NCI-H345 (cell line): ENCODE measurements around the gene SERPINA4.

Experiments used
- DNase-seq: peaks from one replicate; lab custom pipeline; 2025; lab: John Stamatoyannopoulos, UW

Gene SERPINA4

DNA sequence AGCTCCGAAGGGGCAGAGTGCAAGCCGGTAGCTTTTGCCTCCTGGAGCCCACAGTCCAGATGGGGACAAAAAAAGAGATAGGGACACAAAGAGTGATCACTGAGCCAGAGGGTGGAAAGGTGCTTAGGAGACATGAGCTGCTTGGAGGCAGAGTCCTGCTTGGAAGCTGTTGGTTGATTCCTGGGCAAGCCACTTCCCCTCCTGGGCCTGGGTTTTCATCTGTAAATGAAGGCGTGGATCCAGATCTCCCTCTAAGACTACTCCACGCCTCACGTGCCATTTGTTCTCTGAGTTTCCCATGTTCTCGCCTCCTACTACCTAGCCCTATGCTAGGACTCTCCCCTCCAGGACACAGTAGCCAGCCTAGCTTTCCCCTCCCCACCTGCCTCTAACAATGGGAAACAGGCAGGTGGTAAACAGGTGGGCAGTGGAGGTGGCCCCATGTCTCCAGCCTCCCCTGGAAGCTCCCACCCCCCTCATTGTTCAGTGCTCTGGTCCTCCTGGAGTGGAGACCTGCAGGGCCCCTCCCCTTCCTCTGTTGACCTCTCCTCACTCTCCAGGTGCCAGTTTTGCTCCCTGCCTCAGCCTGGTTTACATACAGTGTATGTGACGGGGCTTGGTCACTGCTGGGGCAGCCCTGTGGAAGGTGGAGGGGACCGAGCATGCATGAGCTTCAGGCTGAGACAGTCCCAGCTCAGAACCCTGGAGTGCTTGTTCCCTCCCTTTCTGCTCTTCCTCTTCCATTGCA is 54.8 kb downstream of the SERPINA4 start:
- DNase-seq = no peak

GRCh38 chr14:94617366-94617941 is 56.2 kb downstream of the SERPINA4 start:
- DNase-seq = no peak

DNA sequence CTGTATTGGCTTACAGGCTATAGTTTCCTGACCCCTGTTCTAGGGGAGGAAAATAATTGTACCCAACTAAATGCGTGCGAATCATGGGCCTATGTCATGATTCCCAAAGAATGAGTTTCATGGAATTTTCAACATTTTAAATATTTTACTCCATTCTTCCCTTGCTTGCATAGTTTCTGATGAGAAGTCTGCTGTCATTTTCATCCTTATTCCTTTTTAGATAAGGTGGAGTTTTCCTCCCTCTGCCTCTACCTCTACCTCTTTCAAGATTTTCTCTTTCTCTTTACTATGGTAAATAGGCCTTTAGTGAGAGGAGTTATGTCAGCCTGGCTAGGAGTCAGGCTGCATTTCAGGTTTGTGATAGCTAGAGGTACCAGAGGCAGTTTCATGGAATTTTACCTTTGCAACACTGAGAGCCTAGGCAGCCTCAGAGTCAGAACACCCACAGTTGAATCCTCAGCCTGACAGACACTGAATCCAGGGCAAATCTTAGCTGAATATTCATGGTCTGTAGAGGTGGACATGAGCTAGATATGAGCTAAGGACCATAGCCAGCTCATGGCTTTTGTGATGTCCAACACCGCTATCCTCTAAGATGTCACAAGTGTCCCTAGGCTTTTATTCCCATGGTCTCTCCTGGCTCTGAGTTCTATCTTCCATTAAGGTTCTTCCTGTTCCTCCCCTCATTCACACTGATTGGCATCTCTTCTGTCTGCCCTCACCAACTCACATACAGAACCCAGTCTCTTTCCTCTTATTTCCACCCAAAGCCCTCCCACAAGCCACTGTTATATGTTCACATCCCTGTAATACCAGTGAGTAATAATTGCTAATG is 57.0 kb downstream of the SERPINA4 start:
- DNase-seq = no peak

DNA sequence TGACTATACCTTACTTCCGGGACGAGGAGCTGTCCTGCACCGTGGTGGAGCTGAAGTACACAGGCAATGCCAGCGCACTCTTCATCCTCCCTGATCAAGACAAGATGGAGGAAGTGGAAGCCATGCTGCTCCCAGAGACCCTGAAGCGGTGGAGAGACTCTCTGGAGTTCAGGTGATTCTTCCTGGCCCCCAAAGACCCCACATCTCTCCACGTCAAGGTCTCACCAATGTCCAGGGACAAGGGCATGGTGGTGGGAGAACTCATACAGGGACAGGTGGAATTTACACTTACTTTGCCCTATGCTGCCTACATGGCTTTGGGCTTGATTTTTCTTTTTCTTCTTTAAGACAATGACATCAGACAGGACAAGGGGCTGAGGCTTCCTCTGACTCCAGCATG is 58.1 kb downstream of the SERPINA4 start:
- no peak for DNase-seq
